ENCODE measurements around the gene PCCB. TPM values are rescaled to one million over a fixed set of nuclear protein-coding genes. Genes with fewer than 3 reads are reported as not detected.
"Not testable (repeated sequence)": the region's sequence is repeated elsewhere in the genome, so short reads cannot be mapped to it uniquely, and the experiment has no call there.

PCCB gene
- total and polyA plus RNA-seq, 9 donors: 8.2 to 107 (median 22.1) TPM

GRCh38 chr3:136353461-136353860 is 103.3 kb downstream of the PCCB start:
- no peak overlapping the region for H3K4me3 ChIP-seq

GRCh38 chr3:136366289-136366688 is 116.1 kb downstream of the PCCB start:
- intact Hi-C loops (cut with DNase I): no loop called here

More at GRCh38 chr3:136353461-136353860, 103.3 kb downstream of the PCCB start:
- H3K36me3 ChIP-seq: no peaks in the 10 kb centered on the region
- intact Hi-C loops (cut with DNase I): no loop called here
- no peaks in the 10 kb centered on the region for H3K9me3 ChIP-seq
- no peak overlapping the region for H3K27ac ChIP-seq
- no peaks in the 10 kb centered on the region for H3K27me3 ChIP-seq
- no peak for TF ChIP-seq EP300 (IDR thresholded peaks at IDR 0.05)
- TF ChIP-seq CTCF (IDR thresholded peaks at IDR 0.05): no peak
- no peak for TF ChIP-seq POLR2A (IDR thresholded peaks at IDR 0.05)
- H3K4me1 ChIP-seq (ENCODE audit: insufficient read depth): no peaks in the 10 kb centered on the region
- no peak for DNase-seq
- 89 to 91% (median 90%) methylated on average over 2 of the region's 2 CpGs for WGBS, 3 donors

GRCh38 chr3:136375800-136376199 is 125.7 kb downstream of the PCCB start:
- H3K27me3 ChIP-seq; H3K36me3 ChIP-seq; H3K9me3 ChIP-seq; DNase-seq; H3K27ac ChIP-seq; intact Hi-C loops (cut with DNase I); H3K4me1 ChIP-seq (ENCODE audit: insufficient read depth); H3K4me3 ChIP-seq: not testable (repeated sequence)
- 99 to 100% (median 99%) methylated on average over 5 of the region's 5 CpGs for WGBS, 3 donors

More at GRCh38 chr3:136366289-136366688, 116.1 kb downstream of the PCCB start:
- Histone ChIP-seq H3K9me3 (no peaks in the 10 kb centered on the region), H3K27ac (no peak overlapping the region), H3K27me3 (no peaks in the 10 kb centered on the region), H3K4me3 (no peak overlapping the region), H3K4me1 (ENCODE audit: insufficient read depth) (peaks cover 1% of the 10 kb centered on the region), H3K36me3 (no peaks in the 10 kb centered on the region)
- TF ChIP-seq EP300 (IDR thresholded peaks at IDR 0.05): no peak
- DNase-seq: no peak

GRCh38 chr3:136377508-136377907 is 127.4 kb downstream of the PCCB start:
- no peaks in the 10 kb centered on the region for H3K36me3 ChIP-seq
- DNase-seq: no peak
- 64 to 71% (median 67%) methylated on average over 2 of the region's 2 CpGs for WGBS, 3 donors
- H3K27ac ChIP-seq: no peak overlapping the region
- no peak for TF ChIP-seq EP300 (IDR thresholded peaks at IDR 0.05)
- TF ChIP-seq POLR2A (IDR thresholded peaks at IDR 0.05): no peak
- no peak for TF ChIP-seq CTCF (IDR thresholded peaks at IDR 0.05)
- H3K27me3 ChIP-seq: peaks cover 2% of the 10 kb centered on the region
- H3K4me1 ChIP-seq (ENCODE audit: insufficient read depth): no peaks in the 10 kb centered on the region
- intact Hi-C loops (cut with DNase I): no loop called here
- H3K9me3 ChIP-seq: no peaks in the 10 kb centered on the region
- H3K4me3 ChIP-seq: no peak overlapping the region

- DNase-seq: no peak
- intact Hi-C loops (cut with DNase I): no loop called here
- TF ChIP-seq CTCF (IDR thresholded peaks at IDR 0.05): no peak
- TF ChIP-seq EP300 (IDR thresholded peaks at IDR 0.05): no peak
- no peak for TF ChIP-seq POLR2A (IDR thresholded peaks at IDR 0.05)
- Histone ChIP-seq H3K27me3 (peaks cover 2% of the 10 kb centered on the region), H3K4me3 (no peak overlapping the region), H3K36me3 (no peaks in the 10 kb centered on the region), H3K4me1 (ENCODE audit: insufficient read depth) (no peaks in the 10 kb centered on the region), H3K9me3 (no peaks in the 10 kb centered on the region), H3K27ac (no peak overlapping the region)
- WGBS, 3 donors: 52 to 63% (median 53%) methylated on average over 1 of the region's 1 CpG
Observed at GRCh38 chr3:136378011-136378410, 127.9 kb downstream of the PCCB start.

Other genes starting within 250 kb of the PCCB start
- 10 to 100 TPM; 20.1 to 47.9 (median 39.4) TPM for gene MSL2, start 54.0 kb upstream of the PCCB start, total RNA-seq
- gene MSL2, start 54.0 kb upstream of the PCCB start, polyA plus RNA-seq: 10 to 100 TPM; 14.3 to 39.6 TPM